Peyer's patch (tissue), 4 donors: ENCODE data around the gene QSER1. TPM values are rescaled to one million over a fixed set of nuclear protein-coding genes. Genes with fewer than 3 reads are reported as not detected.
"Not testable (repeated sequence)": the region's sequence is repeated elsewhere in the genome, so short reads cannot be mapped to it uniquely, and the experiment has no call there.

Experiments
- DNase-seq, 3 donors: peaks; one replicate each; pipeline ENCODE4 v3.0.0-alpha.2; 2017 to 2019
- H3K27ac ChIP-seq, 4 donors: fragments of 200-600 bp; sonication (generic); one replicate each; pipeline ENCODE4 v1.5.1; 2016 to 2019
- H3K27me3 ChIP-seq, 2 donors: fragments of 200-600 bp; sonication (generic); one replicate each; pipeline ENCODE4 v1.5.1; 2019
- H3K36me3 ChIP-seq, 3 donors: fragments of 200-600 bp; sonication (generic); one replicate each; pipeline ENCODE4 v1.5.1; 2016 to 2019
- H3K4me1 ChIP-seq, 4 donors: fragments of 200-600 bp; sonication (generic); one replicate each; pipeline ENCODE4 v1.5.1; 2016 to 2019
- H3K4me3 ChIP-seq, 4 donors: fragments of 200-600 bp; sonication (generic); 1 replicate in 3 of 4; 2 replicates in 1 of 4; pipeline ENCODE4 v1.5.1; 2016 to 2019; ENCODE audit warnings: mild to moderate bottlenecking in 1 of 4
- H3K9me3 ChIP-seq, 4 donors: fragments of 200-600 bp; sonication (generic); one replicate each; pipeline ENCODE4 v1.5.1; 2016 to 2019; ENCODE audit warnings: mild to moderate bottlenecking in 1 of 4
- POLR2A ChIP-seq, 2 donors: fragments of 450-650 bp; IDR thresholded peaks; one replicate each; pipeline ENCODE4 v1.5.1; 2017; ENCODE audit warnings: antibody characterized with exemption in 2 of 2, mild to moderate bottlenecking in 2 of 2, moderate library complexity in 2 of 2
- total RNA-seq, 4 donors: library from RNA; depleted of rRNA; stranded (reverse); fragments of >200 nt; gene quantifications; one replicate each; pipeline ENCODE4 v1.1.0, GENCODE V29; 2016
- TF ChIP-seq, protein P1 (sequence below), 6 experiments: fragments of 450-650 bp in 4 of 6; fragments of 200-600 bp in 2 of 6; sonication (generic) in 1 of 6; IDR thresholded peaks; one replicate each; pipeline ENCODE4 v1.5.1; 2017 to 2019; ENCODE audit warnings: antibody characterized with exemption in 6 of 6, mild to moderate bottlenecking in 3 of 6, moderate library complexity in 1 of 6

QSER1 gene
- total RNA-seq, 4 donors from 2014 or later: 17.7 to 111 (median 21.9) TPM

DNA sequence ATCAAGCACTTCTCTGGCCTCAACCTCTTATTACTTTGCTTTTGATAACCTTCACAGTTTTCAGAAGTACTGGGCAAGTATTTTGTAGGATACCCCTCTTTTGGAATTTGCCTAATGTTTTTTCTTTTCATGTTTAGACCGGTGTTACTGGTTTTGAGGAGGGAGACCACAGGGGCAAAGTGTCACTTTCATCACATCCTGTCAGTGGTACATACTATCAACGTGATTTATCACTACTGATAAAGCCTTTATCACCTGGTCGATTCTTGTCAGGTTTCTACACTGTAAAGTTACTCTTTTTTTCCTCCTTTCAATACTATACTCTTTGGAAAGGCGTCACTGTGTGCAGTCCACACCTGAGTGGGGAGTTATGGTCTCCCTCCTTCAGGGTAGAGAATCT lies 26.7 kb downstream of the QSER1 start:
- H3K4me1 ChIP-seq: no peaks in the 10 kb centered on the region

DNA sequence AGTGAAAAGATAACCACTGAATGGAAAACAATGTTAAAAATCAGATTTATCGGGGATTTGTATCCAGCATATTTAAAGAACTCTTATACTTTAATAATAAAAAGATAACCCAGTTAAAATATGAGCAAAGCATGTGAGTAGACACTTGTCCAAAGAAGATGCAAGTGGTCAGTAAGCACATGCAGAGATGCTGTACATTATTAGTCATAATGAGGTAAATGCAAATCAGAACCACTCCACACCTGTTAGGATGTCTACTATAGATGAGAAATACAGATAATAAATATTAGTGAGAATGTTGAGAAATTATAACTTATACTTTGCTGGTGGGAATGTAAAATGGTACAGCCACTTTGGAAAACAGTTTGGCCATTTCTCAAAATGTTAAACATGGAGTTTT lies 28.0 kb downstream of the QSER1 start:
- no peaks in the 10 kb centered on the region for H3K27me3 ChIP-seq
- H3K4me3 ChIP-seq: no peak overlapping the region
- no peaks in the 10 kb centered on the region for H3K36me3 ChIP-seq
- no peak overlapping the region for H3K27ac ChIP-seq
- H3K4me1 ChIP-seq: no peaks in the 10 kb centered on the region
- TF ChIP-seq, protein P1, sequence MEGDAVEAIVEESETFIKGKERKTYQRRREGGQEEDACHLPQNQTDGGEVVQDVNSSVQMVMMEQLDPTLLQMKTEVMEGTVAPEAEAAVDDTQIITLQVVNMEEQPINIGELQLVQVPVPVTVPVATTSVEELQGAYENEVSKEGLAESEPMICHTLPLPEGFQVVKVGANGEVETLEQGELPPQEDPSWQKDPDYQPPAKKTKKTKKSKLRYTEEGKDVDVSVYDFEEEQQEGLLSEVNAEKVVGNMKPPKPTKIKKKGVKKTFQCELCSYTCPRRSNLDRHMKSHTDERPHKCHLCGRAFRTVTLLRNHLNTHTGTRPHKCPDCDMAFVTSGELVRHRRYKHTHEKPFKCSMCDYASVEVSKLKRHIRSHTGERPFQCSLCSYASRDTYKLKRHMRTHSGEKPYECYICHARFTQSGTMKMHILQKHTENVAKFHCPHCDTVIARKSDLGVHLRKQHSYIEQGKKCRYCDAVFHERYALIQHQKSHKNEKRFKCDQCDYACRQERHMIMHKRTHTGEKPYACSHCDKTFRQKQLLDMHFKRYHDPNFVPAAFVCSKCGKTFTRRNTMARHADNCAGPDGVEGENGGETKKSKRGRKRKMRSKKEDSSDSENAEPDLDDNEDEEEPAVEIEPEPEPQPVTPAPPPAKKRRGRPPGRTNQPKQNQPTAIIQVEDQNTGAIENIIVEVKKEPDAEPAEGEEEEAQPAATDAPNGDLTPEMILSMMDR (IDR thresholded peaks at IDR 0.05): no peak
- TF ChIP-seq POLR2A (IDR thresholded peaks at IDR 0.05): no peak
- no peaks in the 10 kb centered on the region for H3K9me3 ChIP-seq
- DNase-seq: no peak

More for the DNA sequence above, 26.7 kb downstream of the QSER1 start:
- no peaks in the 10 kb centered on the region for H3K9me3 ChIP-seq
- no peaks in the 10 kb centered on the region for H3K36me3 ChIP-seq
- no peak overlapping the region for H3K4me3 ChIP-seq
- no peak overlapping the region for H3K27ac ChIP-seq
- no peaks in the 10 kb centered on the region for H3K27me3 ChIP-seq
- TF ChIP-seq, protein P1 (IDR thresholded peaks at IDR 0.05): no peak
- no peak for TF ChIP-seq POLR2A (IDR thresholded peaks at IDR 0.05)
- no peak for DNase-seq

DNA sequence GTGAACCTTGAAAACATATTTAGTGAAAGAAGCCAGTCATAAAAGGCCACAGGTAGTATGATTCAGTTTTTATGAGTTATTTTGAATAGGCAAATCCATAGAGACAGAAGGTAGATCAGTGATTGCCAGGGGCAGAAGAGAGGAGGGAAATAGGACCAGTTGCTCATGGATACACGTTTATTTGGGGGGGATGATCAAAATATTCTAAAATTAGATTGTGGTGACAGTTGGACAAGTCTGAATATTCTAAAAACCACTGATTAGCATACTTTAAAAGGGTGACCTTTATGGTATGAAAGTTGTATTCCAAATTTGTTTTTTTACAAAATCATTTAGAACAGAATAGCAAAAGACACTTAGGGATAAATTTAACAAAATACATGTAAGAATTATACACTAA lies 28.6 kb downstream of the QSER1 start:
- Histone ChIP-seq H3K4me1 (no peaks in the 10 kb centered on the region), H3K27ac (no peak overlapping the region), H3K36me3 (no peaks in the 10 kb centered on the region), H3K27me3 (no peaks in the 10 kb centered on the region), H3K4me3 (no peak overlapping the region), H3K9me3 (no peaks in the 10 kb centered on the region)
- no peak for TF ChIP-seq POLR2A (IDR thresholded peaks at IDR 0.05)
- TF ChIP-seq, protein P1 (IDR thresholded peaks at IDR 0.05): no peak
- no peak for DNase-seq

DNA sequence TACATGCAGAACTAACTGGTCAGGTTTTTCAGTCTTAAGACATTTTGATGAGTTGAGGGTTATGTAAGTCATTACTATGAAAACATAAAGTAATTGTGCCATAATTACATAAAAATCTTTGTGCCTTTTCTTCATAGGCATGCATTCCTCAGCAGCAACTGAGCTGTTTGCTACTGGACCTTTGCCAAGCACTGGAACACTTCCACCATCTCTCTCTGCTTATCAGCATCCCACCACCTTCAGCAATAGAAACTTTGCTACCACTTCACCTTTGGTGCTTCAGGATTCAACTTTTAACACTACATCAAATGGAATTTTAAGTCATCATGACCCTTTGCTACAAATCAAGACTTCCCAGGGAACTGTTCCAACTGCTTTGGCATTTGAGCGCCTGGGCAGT lies 39.0 kb downstream of the QSER1 start:
- Histone ChIP-seq H3K36me3 (peaks cover 0 to 27% (median 0%) of the 10 kb centered on the region in 3 donors), H3K27me3 (no peaks in the 10 kb centered on the region), H3K4me3 (no peak overlapping the region), H3K4me1 (no peaks in the 10 kb centered on the region), H3K27ac (no peak overlapping the region), H3K9me3 (no peaks in the 10 kb centered on the region)
- DNase-seq: no peak
- TF ChIP-seq POLR2A (IDR thresholded peaks at IDR 0.05): no peak
- TF ChIP-seq, protein P1 (IDR thresholded peaks at IDR 0.05): no peak

DNA sequence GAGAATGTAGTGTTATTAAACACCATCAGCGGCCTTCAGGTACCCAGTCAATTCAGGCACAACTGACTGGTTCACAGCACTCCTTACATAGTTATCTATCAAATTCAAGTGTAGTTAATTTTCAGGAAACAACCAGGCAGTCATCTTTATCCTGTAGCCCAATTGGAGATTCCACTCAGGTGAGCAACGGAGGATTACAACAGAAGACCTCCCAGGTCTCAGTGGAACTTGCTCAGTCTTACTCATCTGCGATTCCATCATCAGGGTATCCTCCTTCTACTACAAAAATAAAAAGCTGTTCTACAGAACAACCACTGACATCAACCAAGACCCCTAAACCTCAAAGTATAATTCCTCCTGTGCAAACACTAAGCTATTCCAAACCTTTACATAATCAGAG lies 39.6 kb downstream of the QSER1 start:
- H3K27ac ChIP-seq: no peak overlapping the region
- H3K27me3 ChIP-seq: no peaks in the 10 kb centered on the region
- H3K4me1 ChIP-seq: no peaks in the 10 kb centered on the region
- H3K36me3 ChIP-seq: peaks cover 0 to 27% (median 0%) of the 10 kb centered on the region in 3 donors
- DNase-seq: no peak
- TF ChIP-seq, protein P1 (IDR thresholded peaks at IDR 0.05): no peak
- TF ChIP-seq POLR2A (IDR thresholded peaks at IDR 0.05): no peak
- no peaks in the 10 kb centered on the region for H3K9me3 ChIP-seq
- no peak overlapping the region for H3K4me3 ChIP-seq

DNA sequence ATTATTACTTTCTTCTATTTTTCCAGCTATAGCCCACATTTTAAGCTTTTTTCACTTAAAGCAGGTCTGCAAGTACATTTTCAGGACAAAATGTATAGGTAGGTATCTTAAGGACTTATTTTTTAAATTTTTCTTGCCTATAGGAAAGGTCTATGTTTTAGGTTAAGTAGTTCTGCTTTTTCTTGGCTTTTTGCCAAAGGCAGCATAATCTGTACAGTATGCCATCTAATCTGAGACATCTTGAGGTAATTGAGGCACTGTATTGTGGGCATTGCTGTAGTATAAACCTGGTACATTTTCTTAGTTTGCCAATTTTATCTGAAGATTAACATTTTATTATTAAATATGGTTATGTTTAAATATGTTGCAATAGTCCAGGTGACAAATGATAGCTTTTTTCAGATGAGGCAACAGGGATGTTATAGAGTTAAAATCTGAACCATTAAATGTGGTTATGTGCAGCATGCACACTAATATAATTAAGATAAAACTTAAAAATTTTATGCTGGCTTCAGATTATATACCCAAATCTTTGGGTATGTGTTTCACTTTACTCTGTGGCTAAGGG lies 42.9 kb downstream of the QSER1 start:
- DNase-seq: no peak
- Histone ChIP-seq H3K9me3 (no peaks in the 10 kb centered on the region), H3K36me3 (peaks cover 0 to 27% (median 0%) of the 10 kb centered on the region in 3 donors), H3K4me1 (no peaks in the 10 kb centered on the region), H3K27me3 (no peaks in the 10 kb centered on the region), H3K27ac (no peak overlapping the region), H3K4me3 (no peak overlapping the region)
- TF ChIP-seq, protein P1 (IDR thresholded peaks at IDR 0.05): no peak
- no peak for TF ChIP-seq POLR2A (IDR thresholded peaks at IDR 0.05)

DNA sequence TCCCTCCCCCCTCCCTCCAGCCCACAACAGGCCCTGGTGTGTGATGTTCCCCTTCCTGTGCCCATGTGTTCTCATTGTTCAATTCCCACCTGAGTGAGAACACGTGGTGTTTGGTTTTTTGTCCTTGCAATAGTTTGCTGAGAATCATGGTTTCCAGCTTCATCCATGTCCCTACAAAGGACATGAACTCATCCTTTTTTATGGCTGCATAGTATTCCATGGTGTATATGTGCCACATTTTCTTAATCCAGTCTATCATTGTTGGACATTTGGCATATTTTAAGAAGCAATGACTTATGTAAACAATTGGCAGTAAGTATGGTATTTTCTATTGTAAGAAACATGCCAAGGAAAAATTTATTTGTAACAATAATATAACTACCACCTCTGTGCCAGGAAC lies 43.6 kb downstream of the QSER1 start:
- not testable (repeated sequence) for H3K27me3 ChIP-seq, H3K4me1 ChIP-seq, DNase-seq, H3K9me3 ChIP-seq, H3K4me3 ChIP-seq, H3K27ac ChIP-seq
- peaks cover 0 to 27% (median 0%) of the 10 kb centered on the region in 3 donors for H3K36me3 ChIP-seq

DNA sequence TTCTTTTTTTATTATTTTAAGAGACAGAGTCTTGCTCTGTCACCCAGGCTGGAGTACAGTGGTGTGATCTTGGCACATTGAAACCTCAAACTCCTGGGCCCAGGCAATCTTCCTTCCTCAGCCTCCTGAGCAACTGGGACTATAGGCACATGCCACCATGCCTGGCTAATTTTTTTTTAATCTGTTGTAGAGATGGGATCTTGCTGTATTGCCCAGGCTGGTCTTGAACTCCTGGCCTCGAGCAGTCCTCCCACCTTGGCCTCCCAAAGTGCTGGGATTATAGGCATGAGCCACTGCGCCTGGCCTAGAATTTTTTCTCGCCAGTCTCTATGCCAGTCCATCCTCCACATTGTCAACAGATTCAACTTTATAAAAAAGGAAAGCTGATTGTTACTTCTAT lies 44.7 kb downstream of the QSER1 start:
- not testable (repeated sequence) for H3K4me3 ChIP-seq
- peaks cover 0 to 16% (median 0%) of the 10 kb centered on the region in 3 donors for H3K36me3 ChIP-seq

More for the DNA sequence above, 44.7 kb downstream of the QSER1 start:
- DNase-seq, H3K27me3 ChIP-seq, H3K4me1 ChIP-seq, H3K9me3 ChIP-seq, H3K27ac ChIP-seq: not testable (repeated sequence)
